H7 (cell line): ENCODE data around the gene ISCU. TPM values are rescaled to one million over a fixed set of nuclear protein-coding genes. Genes with fewer than 3 reads are reported as not detected.

ENCODE experiments used
- DNase-seq: peaks from one replicate; pipeline ENCODE4 v3.0.0; 2012
- H3K27me3 ChIP-seq: 2 replicates; pipeline ENCODE4 v1.6.0; 2011; ENCODE audit warnings: mild to moderate bottlenecking, low read length; ENCODE audit not compliant: control insufficient read depth, insufficient read depth
- H3K36me3 ChIP-seq: replicated peaks from 2 replicates; pipeline ENCODE4 v1.5.1; 2011; ENCODE audit warnings: low read length; ENCODE audit not compliant: control insufficient read depth, insufficient read depth
- H3K4me3 ChIP-seq: 2 replicates; pipeline ENCODE4 v1.5.1; 2011; ENCODE audit warnings: low read depth, mild to moderate bottlenecking, control low read depth, low read length, moderate library complexity; ENCODE audit not compliant: insufficient read depth
- total RNA-seq: library from RNA; depleted of rRNA; stranded (reverse); fragments of >200 nt; shearing (Covaris generic); gene quantifications from 2 replicates; pipeline ENCODE4 v1.2.3, GENCODE V29; 2014; rRNA removed

The ISCU gene
- total RNA-seq, result 89.3 and 97.3 TPM in 2 replicates

GRCh38 chr12:108562348-108563135 is at the start of gene ISCU:
TSS of gene ISCU (plus strand) at chr12:108562596. CDS start at chr12:108562623, 27 bp downstream.
- H3K36me3 ChIP-seq, result peaks cover 33% of the 10 kb centered on the region
- peak; percentile 99 for DNase-seq
- H3K27me3 ChIP-seq, result no peaks in the 10 kb centered on the region
- H3K4me3 ChIP-seq, result peak within 1 kb of the TSS; percentile 83

- Histone ChIP-seq H3K4me3 (peak overlapping the region; percentile 57), H3K36me3 (peaks cover 7% of the 10 kb centered on the region), H3K27me3 (no peaks in the 10 kb centered on the region)
- DNase-seq, result no peak
These were observed 47.9 kb upstream of the ISCU start for GRCh38 chr12:108514468-108514972.

GRCh38 chr12:108514973-108515814 is 47.2 kb upstream of the ISCU start, which contains the start of gene FICD:
TSS of gene FICD (plus strand) at chr12:108515277. CDS start at chr12:108516973, 1,696 bp downstream.
- peak; percentile 97 for DNase-seq
- Histone ChIP-seq H3K36me3 (peaks cover 12% of the 10 kb centered on the region), H3K27me3 (no peaks in the 10 kb centered on the region), H3K4me3 (peak within 1 kb of the TSS; percentile 91)

- Histone ChIP-seq H3K36me3 (peaks cover 14% of the 10 kb centered on the region), H3K27me3 (no peaks in the 10 kb centered on the region), H3K4me3 (peak overlapping the region; percentile 91)
- DNase-seq, result no peak
These were observed 46.5 kb upstream of the ISCU start for GRCh38 chr12:108515916-108516315.

- no peaks in the 10 kb centered on the region for H3K27me3 ChIP-seq
- H3K36me3 ChIP-seq, result peaks cover 17% of the 10 kb centered on the region
- peak; percentile 57 for DNase-seq
- H3K4me3 ChIP-seq, result no peak overlapping the region
These were observed 45.7 kb upstream of the ISCU start for GRCh38 chr12:108516511-108517275.

GRCh38 chr12:108517288-108518100 is 44.9 kb upstream of the ISCU start:
- H3K36me3 ChIP-seq, result peaks cover 24% of the 10 kb centered on the region
- H3K4me3 ChIP-seq, result no peak overlapping the region
- H3K27me3 ChIP-seq, result no peaks in the 10 kb centered on the region
- DNase-seq, result no peak

- H3K4me3 ChIP-seq, result no peak overlapping the region
- H3K27me3 ChIP-seq, result no peaks in the 10 kb centered on the region
- peaks cover 31% of the 10 kb centered on the region for H3K36me3 ChIP-seq
- DNase-seq, result no peak
These were observed 44.2 kb upstream of the ISCU start for GRCh38 chr12:108518101-108518715.

- peaks cover 36% of the 10 kb centered on the region for H3K36me3 ChIP-seq
- DNase-seq, result no peak
These were observed 43.5 kb upstream of the ISCU start for GRCh38 chr12:108518716-108519496.

GRCh38 chr12:108519558-108519957 is 42.8 kb upstream of the ISCU start:
- DNase-seq, result peak; percentile 76
- Histone ChIP-seq H3K36me3 (peaks cover 42% of the 10 kb centered on the region), H3K4me3 (no peak overlapping the region), H3K27me3 (no peaks in the 10 kb centered on the region)

More at GRCh38 chr12:108518716-108519496, 43.5 kb upstream of the ISCU start:
- Histone ChIP-seq H3K4me3 (no peak overlapping the region), H3K27me3 (no peaks in the 10 kb centered on the region)

GRCh38 chr12:108523365-108523764 is 39.0 kb upstream of the ISCU start:
- no peaks in the 10 kb centered on the region for H3K27me3 ChIP-seq
- H3K4me3 ChIP-seq, result no peak overlapping the region
- DNase-seq, result no peak
- peaks cover 74% of the 10 kb centered on the region for H3K36me3 ChIP-seq

GRCh38 chr12:108525681-108526080 is 36.7 kb upstream of the ISCU start:
- Histone ChIP-seq H3K27me3 (no peaks in the 10 kb centered on the region), H3K4me3 (no peak overlapping the region), H3K36me3 (peaks cover 79% of the 10 kb centered on the region)
- no peak for DNase-seq

GRCh38 chr12:108526482-108527165 is 35.8 kb upstream of the ISCU start:
- peaks cover 80% of the 10 kb centered on the region for H3K36me3 ChIP-seq
- H3K4me3 ChIP-seq, result no peak overlapping the region
- no peak for DNase-seq
- H3K27me3 ChIP-seq, result no peaks in the 10 kb centered on the region
